Fibroblast of lung (primary cell): Measurements from ENCODE around the gene SLAMF1.

Experiments used
- EZH2 ChIP-seq: IDR thresholded peaks from 2 replicates; pipeline ENCODE4 v1.5.1; 2012; ENCODE audit warnings: low read length, control low read depth, mild to moderate bottlenecking; ENCODE audit errors: missing control alignments
- TF ChIP-seq, protein P1 (sequence below), 2 donors: IDR thresholded peaks in 1 of 2; conservative IDR thresholded peaks in 1 of 2; 1 replicate in 1 of 2; 2 replicates in 1 of 2; pipeline ENCODE4 v1.5.1; 2011 to 2012; ENCODE audit warnings: low read length in 2 of 2, control low read depth in 1 of 2, inconsistent platforms in 1 of 2, low read depth in 1 of 2, mild to moderate bottlenecking in 1 of 2

GRCh38 chr1:160638926-160639325 is 7.9 kb downstream of the SLAMF1 start:
- TF ChIP-seq, protein P1, sequence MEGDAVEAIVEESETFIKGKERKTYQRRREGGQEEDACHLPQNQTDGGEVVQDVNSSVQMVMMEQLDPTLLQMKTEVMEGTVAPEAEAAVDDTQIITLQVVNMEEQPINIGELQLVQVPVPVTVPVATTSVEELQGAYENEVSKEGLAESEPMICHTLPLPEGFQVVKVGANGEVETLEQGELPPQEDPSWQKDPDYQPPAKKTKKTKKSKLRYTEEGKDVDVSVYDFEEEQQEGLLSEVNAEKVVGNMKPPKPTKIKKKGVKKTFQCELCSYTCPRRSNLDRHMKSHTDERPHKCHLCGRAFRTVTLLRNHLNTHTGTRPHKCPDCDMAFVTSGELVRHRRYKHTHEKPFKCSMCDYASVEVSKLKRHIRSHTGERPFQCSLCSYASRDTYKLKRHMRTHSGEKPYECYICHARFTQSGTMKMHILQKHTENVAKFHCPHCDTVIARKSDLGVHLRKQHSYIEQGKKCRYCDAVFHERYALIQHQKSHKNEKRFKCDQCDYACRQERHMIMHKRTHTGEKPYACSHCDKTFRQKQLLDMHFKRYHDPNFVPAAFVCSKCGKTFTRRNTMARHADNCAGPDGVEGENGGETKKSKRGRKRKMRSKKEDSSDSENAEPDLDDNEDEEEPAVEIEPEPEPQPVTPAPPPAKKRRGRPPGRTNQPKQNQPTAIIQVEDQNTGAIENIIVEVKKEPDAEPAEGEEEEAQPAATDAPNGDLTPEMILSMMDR (conservative IDR thresholded peaks at IDR 0.05 in 1 of 2, IDR thresholded peaks at IDR 0.05 in 1 of 2; ENCODE audit: low read depth in 1 of 2, low read length in 2 of 2) = no peak
- no peak for TF ChIP-seq EZH2
